Mucosa of rectum (tissue), 2 donors: Measurements from ENCODE around the gene ZNF318.

Experiments
- H3K27ac ChIP-seq, 2 donors: one replicate each; pipeline ENCODE4 v1.7.0; 2013; ENCODE audit warnings: inconsistent platforms in 2 of 2, low read depth in 2 of 2, low read length in 2 of 2
- H3K27me3 ChIP-seq, 2 donors: one replicate each; pipeline ENCODE4 v1.7.0; 2013; ENCODE audit warnings: low read length in 2 of 2; ENCODE audit not compliant: control insufficient read depth in 2 of 2, insufficient read depth in 2 of 2
- H3K36me3 ChIP-seq, 2 donors: one replicate each; pipeline ENCODE4 v1.7.0; 2013; ENCODE audit warnings: low read length in 2 of 2; ENCODE audit not compliant: control insufficient read depth in 2 of 2, insufficient read depth in 2 of 2
- H3K4me1 ChIP-seq, 2 donors: one replicate each; pipeline ENCODE4 v1.7.0; 2013; ENCODE audit warnings: low read length in 2 of 2, mild to moderate bottlenecking in 1 of 2; ENCODE audit not compliant: control insufficient read depth in 2 of 2, insufficient read depth in 2 of 2
- H3K4me3 ChIP-seq, 2 donors: one replicate each; pipeline ENCODE4 v1.7.0; 2013; ENCODE audit warnings: low read length in 2 of 2
- H3K9ac ChIP-seq, 2 donors: one replicate each; pipeline ENCODE4 v1.7.0; 2013; ENCODE audit warnings: low read length in 2 of 2, low read depth in 1 of 2, mild to moderate bottlenecking in 1 of 2
- H3K9me3 ChIP-seq, 2 donors: one replicate each; pipeline ENCODE4 v1.7.0; 2013; ENCODE audit warnings: low read length in 2 of 2; ENCODE audit not compliant: control insufficient read depth in 2 of 2
- donor health status: healthy.
- donor health status: Normal muscosa, but diverticular disease.

The ZNF318 gene

GRCh38 chr6:43286980-43287716, 82.3 kb downstream of the ZNF318 start:
- H3K9me3 ChIP-seq: no peaks in the 10 kb centered on the region
- no peak overlapping the region for H3K4me3 ChIP-seq
- H3K4me1 ChIP-seq: peaks cover 8 to 33% of the 10 kb centered on the region in 2 donors
- peak overlapping the region; percentile 51 to 52 for H3K27ac ChIP-seq
- H3K9ac ChIP-seq: no peak overlapping the region
- no peaks in the 10 kb centered on the region for H3K27me3 ChIP-seq
- no peaks in the 10 kb centered on the region for H3K36me3 ChIP-seq

- no peaks in the 10 kb centered on the region for H3K9me3 ChIP-seq
- H3K36me3 ChIP-seq: no peaks in the 10 kb centered on the region
- H3K4me3 ChIP-seq: no peak overlapping the region
- H3K9ac ChIP-seq: no peak overlapping the region
- peaks cover 8 to 33% of the 10 kb centered on the region in 2 donors for H3K4me1 ChIP-seq
- no peaks in the 10 kb centered on the region for H3K27me3 ChIP-seq
- H3K27ac ChIP-seq: no peak overlapping the region
Observed at GRCh38 chr6:43286456-43286979, 82.9 kb downstream of the ZNF318 start.
